Fibroblast of lung (primary cell): Measurements from ENCODE around the gene CORO7.

Experiments
- CTCF ChIP-seq, 2 donors: IDR thresholded peaks in 1 of 2; conservative IDR thresholded peaks in 1 of 2; 1 replicate in 1 of 2; 2 replicates in 1 of 2; pipeline ENCODE4 v1.5.1; 2011 to 2012; ENCODE audit warnings: low read length in 2 of 2, control low read depth in 1 of 2, inconsistent platforms in 1 of 2, low read depth in 1 of 2, mild to moderate bottlenecking in 1 of 2
- EZH2 ChIP-seq: IDR thresholded peaks from 2 replicates; pipeline ENCODE4 v1.5.1; 2012; ENCODE audit warnings: low read length, control low read depth, mild to moderate bottlenecking; ENCODE audit errors: missing control alignments

DNA sequence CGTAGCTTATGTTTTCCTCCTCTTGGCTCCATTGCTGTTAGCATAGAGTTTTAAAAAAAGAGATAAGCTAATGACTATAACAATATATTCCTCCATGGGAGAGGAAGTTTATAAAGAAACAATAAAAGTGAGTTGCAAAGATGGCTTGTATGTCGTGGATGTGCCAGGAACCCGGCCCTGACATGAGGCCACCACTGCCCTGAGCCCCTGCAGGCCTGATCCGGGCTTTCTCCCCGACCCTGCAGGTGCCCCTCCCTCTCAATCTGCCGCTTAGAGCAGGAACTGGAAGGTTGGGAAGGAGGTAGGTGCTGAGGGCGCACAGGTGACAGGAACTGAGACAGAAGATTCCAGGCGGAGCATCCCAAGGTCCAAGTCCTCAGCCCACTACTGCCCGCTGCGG is 76.9 kb downstream of the CORO7 start:
- TF ChIP-seq CTCF (conservative IDR thresholded peaks at IDR 0.05 in 1 of 2, IDR thresholded peaks at IDR 0.05 in 1 of 2; ENCODE audit: low read depth in 1 of 2, low read length in 2 of 2) (no peak), EZH2 (no peak)
